CD14-positive monocyte (primary cell): ENCODE data around the gene AXL. TPM values are rescaled to one million over a fixed set of nuclear protein-coding genes. Genes with fewer than 3 reads are reported as not detected.

Experiments
- DNase-seq, 3 donors: peaks; one replicate each; pipeline ENCODE4 v3.0.0-alpha.2; 2011 to 2022
- H2AFZ ChIP-seq: 2 replicates; pipeline ENCODE4 v1.6.0; 2012; ENCODE audit warnings: mild to moderate bottlenecking, low read depth, low read length, inconsistent platforms; ENCODE audit not compliant: insufficient read depth, poor library complexity, severe bottlenecking
- H3K27ac ChIP-seq, 2 donors: 1 replicate in 1 of 2; 2 replicates in 1 of 2; pipeline ENCODE4 v1.5.1; 2012 to 2013; ENCODE audit warnings: low read length in 2 of 2, control low read depth in 1 of 2, inconsistent platforms in 1 of 2, low read depth in 1 of 2, mild to moderate bottlenecking in 1 of 2
- H3K27me3 ChIP-seq, 2 donors: one replicate each; pipeline versions ENCODE4 v1.6.0 to v1.6.1; 2011 to 2013; ENCODE audit warnings: low read length in 2 of 2; ENCODE audit not compliant: control insufficient read depth in 2 of 2, insufficient read depth in 2 of 2
- H3K36me3 ChIP-seq, 2 donors: replicated peaks in 1 of 2; 1 replicate in 1 of 2; 2 replicates in 1 of 2; pipeline versions ENCODE4 v1.5.1 to v1.6.1; 2012 to 2013; ENCODE audit warnings: low read length in 2 of 2, control low read depth in 1 of 2, inconsistent platforms in 1 of 2, mild to moderate bottlenecking in 1 of 2; ENCODE audit not compliant: insufficient read depth in 2 of 2, control insufficient read depth in 1 of 2
- H3K4me1 ChIP-seq, 2 donors: 1 replicate in 1 of 2; 2 replicates in 1 of 2; pipeline versions ENCODE4 v1.5.1 to v1.6.1; 2012 to 2013; ENCODE audit warnings: low read length in 2 of 2, control low read depth in 1 of 2, inconsistent platforms in 1 of 2, mild to moderate bottlenecking in 1 of 2, moderate library complexity in 1 of 2; ENCODE audit not compliant: insufficient read depth in 2 of 2, control insufficient read depth in 1 of 2
- H3K4me2 ChIP-seq: replicated peaks from 2 replicates; pipeline ENCODE3; 2012; ENCODE audit warnings: low read length, moderate library complexity, mild to moderate bottlenecking; ENCODE audit not compliant: poor library complexity, severe bottlenecking; ENCODE audit errors: extremely low read depth
- H3K4me3 ChIP-seq, 3 experiments: fragments of 200-600 bp in 1 of 3; sonication (generic) in 1 of 3; replicated peaks in 1 of 3; 1 replicate in 2 of 3; 2 replicates in 1 of 3; pipeline ENCODE4 v1.5.1; 2011 to 2013; ENCODE audit warnings: low read length in 3 of 3, mild to moderate bottlenecking in 3 of 3, control low read depth in 2 of 3, low read depth in 2 of 3, inconsistent platforms in 1 of 3, moderate library complexity in 1 of 3
- H3K79me2 ChIP-seq: 2 replicates; pipeline ENCODE4 v1.6.0; 2012; ENCODE audit warnings: mild to moderate bottlenecking, control low read depth, inconsistent platforms, low read length, moderate library complexity; ENCODE audit not compliant: insufficient read depth
- H3K9ac ChIP-seq: 2 replicates; pipeline ENCODE4 v1.6.0; 2017; ENCODE audit warnings: low read length, mild to moderate bottlenecking; ENCODE audit not compliant: insufficient read depth, poor library complexity, severe bottlenecking
- H3K9me3 ChIP-seq, 2 donors: replicated peaks in 1 of 2; 1 replicate in 1 of 2; 2 replicates in 1 of 2; pipeline versions ENCODE4 v1.5.1 to v1.6.1; 2012 to 2013; ENCODE audit warnings: low read length in 2 of 2, control low read depth in 1 of 2; ENCODE audit not compliant: control insufficient read depth in 1 of 2, insufficient read depth in 1 of 2
- H4K20me1 ChIP-seq: 2 replicates; pipeline ENCODE4 v1.6.0; 2012; ENCODE audit warnings: mild to moderate bottlenecking, low read length, control low read depth, moderate library complexity; ENCODE audit not compliant: insufficient read depth
- H3K27ac Mint-ChIP-seq, 7 donors: one replicate each; pipeline ENCODE4 v1.8.0; 2020; ENCODE audit warnings: mild to moderate bottlenecking in 7 of 7, mixed read lengths in 7 of 7, moderate library complexity in 6 of 7, inconsistent platforms in 2 of 7
- H3K27me3 Mint-ChIP-seq, 3 donors: one replicate each; pipeline ENCODE4 v1.8.0; 2021 to 2022; ENCODE audit warnings: low read depth in 3 of 3, mild to moderate bottlenecking in 3 of 3, mixed read lengths in 3 of 3, moderate library complexity in 3 of 3, inconsistent platforms in 1 of 3
- H3K36me3 Mint-ChIP-seq, 2 donors: one replicate each; pipeline ENCODE4 v1.8.0; 2020; ENCODE audit warnings: mixed read lengths in 2 of 2, inconsistent platforms in 1 of 2, mild to moderate bottlenecking in 1 of 2
- H3K4me1 Mint-ChIP-seq: one replicate; pipeline ENCODE4 v1.8.0; 2020; ENCODE audit warnings: mild to moderate bottlenecking, mixed read lengths
- H3K4me3 Mint-ChIP-seq, 2 donors: one replicate each; pipeline ENCODE4 v1.8.0; 2020; ENCODE audit warnings: mild to moderate bottlenecking in 2 of 2, mixed read lengths in 2 of 2, moderate library complexity in 1 of 2
- H3K9me3 Mint-ChIP-seq, 7 donors: one replicate each; pipeline ENCODE4 v1.8.0; 2020 to 2022; ENCODE audit warnings: mixed read lengths in 7 of 7, mild to moderate bottlenecking in 6 of 7, moderate library complexity in 6 of 7, inconsistent platforms in 2 of 7
- CTCF ChIP-seq: fragments of 200-600 bp; IDR thresholded peaks from one replicate; pipeline ENCODE4 v1.8.0; 2022; ENCODE audit warnings: antibody characterized with exemption, mild to moderate bottlenecking
- WGBS: methylation state at CpG from one replicate; pipeline ENCODE4 v1.1.5; 2013; ENCODE audit warnings: missing lambda C conversion rate; ENCODE audit not compliant: insufficient coverage; 5-methylcytosine and 5-hydroxymethylcytosine counted together
- intact Hi-C, 2 donors: fragments of 100-400 bp; cut with micrococcal nuclease; formaldehyde crosslinking; loops; one replicate each; pipeline versions ENCODE4 v1.15.0 to v1.15.1; 2023
- polyA minus RNA-seq: library from RNA; depleted of rRNA, polyadenylated mRNA; stranded (reverse); fragments of >200 nt; gene quantifications from 2 replicates; pipeline ENCODE4 v1.2.3, GENCODE V29; 2012
- polyA plus RNA-seq, 3 donors: library from polyadenylated mRNA; depleted of rRNA in 1 of 3; unstranded in 2 of 3; stranded (reverse) in 1 of 3; fragments of 300-500 nt in 2 of 3; fragments of >200 nt in 1 of 3; fragmentation: Illumina TruSeq in 2 of 3; gene quantifications; 1 replicate in 2 of 3; 2 replicates in 1 of 3; pipeline ENCODE4 v1.2.3, GENCODE V29; 2012 to 2021
- total RNA-seq, 12 experiments: library from RNA in 1 of 12; stranded (reverse) in 1 of 12; fragments of 120-200 nt in 1 of 12; gene quantifications; one replicate each; pipeline ENCODE4 v1.2.4 and lab custom pipeline; 2013 to 2026; ENCODE audit warnings: mixed read lengths in 6 of 12, inconsistent platforms in 1 of 12

AXL gene
- total RNA-seq (2013) = 0.37 TPM
- under 1 TPM in 2 of 3 donors, not detected in 1; 0.05 to 0.07 TPM for polyA plus RNA-seq
- 0.40 and 0.42 TPM in 2 replicates for polyA minus RNA-seq
- 0.75 to 11.8 (median 2.2) reads per million in 11 experiments for total RNA-seq (lab: John Stamatoyannopoulos, UW)

- TF ChIP-seq CTCF = no peak
- intact Hi-C loops = no loop called here
- Mint-ChIP-seq H3K27ac (peak within 1 kb of the TSS in 3 of 7 donors; percentile 10 to 75 (median 27)), H3K27me3 (peaks cover 28 to 53% (median 28%) of the 10 kb centered on the region in 3 donors), H3K9me3 (peaks cover 0 to 3% (median 0%) of the 10 kb centered on the region in 7 donors), H3K4me1 (peaks cover 31% of the 10 kb centered on the region), H3K36me3 (peaks cover 0 to 3% of the 10 kb centered on the region in 2 donors), H3K4me3 (peak within 1 kb of the TSS; percentile 55 to 75)
- Histone ChIP-seq H3K27me3 (peaks cover 0 to 31% of the 10 kb centered on the region in 2 donors), H3K9ac (peak within 1 kb of the TSS; percentile 58), H3K4me2 (peak within 1 kb of the TSS; percentile 65), H3K79me2 (no peaks in the 10 kb centered on the region), H3K9me3 (no peaks in the 10 kb centered on the region), H3K4me3 (peak within 1 kb of the TSS in 1 of 3 experiments; percentile 38), H3K4me1 (peaks cover 15 to 19% of the 10 kb centered on the region in 2 donors), H2AFZ (peak within 1 kb of the TSS; percentile 72), H3K27ac (no peak within 1 kb of the TSS), H4K20me1 (no peaks in the 10 kb centered on the region), H3K36me3 (no peaks in the 10 kb centered on the region)
- 15% methylated on average over 25 of the region's 32 CpGs for WGBS
- DNase-seq = peak; percentile 13 to 56 (median 39)
These were observed at the start of gene AXL for GRCh38 chr19:41218615-41219507. AXL (plus strand) TSS chr19:41219223; CDS start chr19:41219393, 170 bp downstream.

GRCh38 chr19:41172297-41173164 lies 46.5 kb upstream of the AXL start:
- Histone ChIP-seq H3K4me2 (no peak overlapping the region), H3K9ac (no peak overlapping the region), H2AFZ (no peak overlapping the region), H3K36me3 (no peaks in the 10 kb centered on the region), H3K79me2 (no peaks in the 10 kb centered on the region), H3K9me3 (no peaks in the 10 kb centered on the region), H4K20me1 (no peaks in the 10 kb centered on the region), H3K27ac (no peak overlapping the region), H3K4me3 (no peak overlapping the region), H3K4me1 (peaks cover 27 to 49% of the 10 kb centered on the region in 2 donors), H3K27me3 (no peaks in the 10 kb centered on the region)
- peaks cover 34% of the 10 kb centered on the region for H3K4me1 Mint-ChIP-seq
- peaks cover 1 to 2% (median 1%) of the 10 kb centered on the region in 3 donors for H3K27me3 Mint-ChIP-seq
- H3K27ac Mint-ChIP-seq = no peak overlapping the region
- no peak for TF ChIP-seq CTCF
- WGBS = 92% methylated on average over 2 of the region's 6 CpGs
- no peaks in the 10 kb centered on the region for H3K9me3 Mint-ChIP-seq
- H3K4me3 Mint-ChIP-seq = peak overlapping the region in 1 of 2 donors; percentile 53
- DNase-seq = no peak
- H3K36me3 Mint-ChIP-seq = peaks cover 4 to 39% of the 10 kb centered on the region in 2 donors
- intact Hi-C loops = no loop called here
